AG10803 (cell line): ENCODE measurements around the gene VSNL1.

ENCODE experiments used
- DNase-seq: peaks from one replicate; pipeline ENCODE4 v3.0.0; 2010; ENCODE audit warnings: low read depth
- H3K4me3 ChIP-seq: 2 replicates; pipeline ENCODE4 v1.5.1; 2011; ENCODE audit warnings: mild to moderate bottlenecking, low read length, control low read depth
- TF ChIP-seq, protein P1 (sequence below): conservative IDR thresholded peaks from 2 replicates; pipeline ENCODE4 v1.5.1; 2011; ENCODE audit warnings: mild to moderate bottlenecking, low read length, control low read depth, inconsistent platforms

Gene VSNL1

DNA sequence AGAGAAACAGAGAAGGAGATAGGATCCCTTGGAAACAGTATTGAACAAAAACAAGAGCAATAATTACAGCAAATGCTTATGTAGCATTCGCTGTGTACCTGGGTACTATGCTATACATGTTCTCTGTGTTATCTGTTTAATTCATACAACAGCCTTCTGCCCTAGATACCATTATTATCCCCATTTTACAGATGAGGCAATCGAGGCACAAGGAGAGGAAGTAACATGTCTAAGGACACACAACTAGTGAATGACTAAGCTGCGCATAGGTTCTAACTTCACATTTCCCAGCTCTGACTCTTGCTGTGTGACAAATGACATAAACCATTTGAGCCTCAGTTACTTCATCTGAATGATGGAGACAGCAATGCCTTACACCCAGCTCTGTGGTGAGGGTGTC lies 70.5 kb downstream of the VSNL1 start:
- H3K4me3 ChIP-seq, result no peak overlapping the region
- DNase-seq, result no peak
- TF ChIP-seq, protein P1, sequence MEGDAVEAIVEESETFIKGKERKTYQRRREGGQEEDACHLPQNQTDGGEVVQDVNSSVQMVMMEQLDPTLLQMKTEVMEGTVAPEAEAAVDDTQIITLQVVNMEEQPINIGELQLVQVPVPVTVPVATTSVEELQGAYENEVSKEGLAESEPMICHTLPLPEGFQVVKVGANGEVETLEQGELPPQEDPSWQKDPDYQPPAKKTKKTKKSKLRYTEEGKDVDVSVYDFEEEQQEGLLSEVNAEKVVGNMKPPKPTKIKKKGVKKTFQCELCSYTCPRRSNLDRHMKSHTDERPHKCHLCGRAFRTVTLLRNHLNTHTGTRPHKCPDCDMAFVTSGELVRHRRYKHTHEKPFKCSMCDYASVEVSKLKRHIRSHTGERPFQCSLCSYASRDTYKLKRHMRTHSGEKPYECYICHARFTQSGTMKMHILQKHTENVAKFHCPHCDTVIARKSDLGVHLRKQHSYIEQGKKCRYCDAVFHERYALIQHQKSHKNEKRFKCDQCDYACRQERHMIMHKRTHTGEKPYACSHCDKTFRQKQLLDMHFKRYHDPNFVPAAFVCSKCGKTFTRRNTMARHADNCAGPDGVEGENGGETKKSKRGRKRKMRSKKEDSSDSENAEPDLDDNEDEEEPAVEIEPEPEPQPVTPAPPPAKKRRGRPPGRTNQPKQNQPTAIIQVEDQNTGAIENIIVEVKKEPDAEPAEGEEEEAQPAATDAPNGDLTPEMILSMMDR, result no peak

DNA sequence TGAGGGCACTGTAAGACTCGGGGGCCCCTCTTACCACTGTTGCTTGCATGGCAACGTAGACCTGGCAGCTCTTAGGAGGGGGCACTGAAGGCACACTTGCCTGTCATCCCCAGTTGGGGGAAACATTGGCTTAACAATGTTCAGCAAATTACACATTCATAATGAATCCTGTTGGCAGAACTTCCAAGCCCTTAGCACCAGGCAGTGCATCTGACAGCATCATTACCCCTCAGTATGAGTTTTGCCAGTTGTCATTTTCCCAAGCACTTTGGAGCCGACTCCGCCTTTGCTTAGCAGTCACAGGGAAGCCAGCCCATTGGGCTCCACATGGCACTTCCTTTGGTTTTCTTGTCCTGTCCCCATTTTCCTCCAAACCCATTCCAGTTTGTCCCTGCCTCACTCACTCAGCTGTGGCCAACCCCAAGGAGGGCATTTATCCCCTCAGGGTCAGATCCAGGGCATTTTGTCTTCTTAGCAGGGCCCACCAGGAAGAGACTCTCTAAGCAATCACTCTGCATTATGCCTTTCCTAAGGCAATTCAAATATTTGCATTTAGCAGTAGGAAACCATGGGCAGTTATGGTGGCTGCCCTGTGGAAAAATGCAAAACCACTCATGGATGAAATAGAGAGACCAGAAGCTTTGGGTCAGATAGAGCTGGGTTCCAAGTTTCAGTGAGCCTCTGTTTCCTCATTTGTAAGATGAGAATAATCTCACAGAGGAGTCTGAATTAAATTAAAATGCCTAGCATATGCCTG lies 73.9 kb downstream of the VSNL1 start:
- no peak for DNase-seq
- TF ChIP-seq, protein P1, result no peak
- no peak overlapping the region for H3K4me3 ChIP-seq

DNA sequence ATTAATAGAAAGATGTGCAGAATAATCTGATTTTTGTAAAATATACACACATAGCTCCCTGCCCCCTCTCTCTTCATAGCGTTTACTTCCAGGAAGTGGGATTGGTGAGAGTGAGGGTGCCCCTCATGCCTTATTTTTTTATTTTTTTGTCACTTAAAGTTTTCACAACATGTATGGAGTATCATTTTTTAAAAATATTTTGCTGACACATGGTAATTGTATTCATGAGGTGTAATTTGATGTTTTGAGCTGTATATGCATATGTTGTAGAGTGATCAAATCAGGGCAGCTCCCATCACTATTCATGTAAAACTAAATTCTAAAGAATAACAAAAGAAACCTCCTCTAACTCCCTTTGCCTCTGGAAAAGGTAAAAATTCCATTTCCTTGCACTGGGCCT lies 74.7 kb downstream of the VSNL1 start:
- TF ChIP-seq, protein P1, result no peak
- no peak overlapping the region for H3K4me3 ChIP-seq
- DNase-seq, result no peak

DNA sequence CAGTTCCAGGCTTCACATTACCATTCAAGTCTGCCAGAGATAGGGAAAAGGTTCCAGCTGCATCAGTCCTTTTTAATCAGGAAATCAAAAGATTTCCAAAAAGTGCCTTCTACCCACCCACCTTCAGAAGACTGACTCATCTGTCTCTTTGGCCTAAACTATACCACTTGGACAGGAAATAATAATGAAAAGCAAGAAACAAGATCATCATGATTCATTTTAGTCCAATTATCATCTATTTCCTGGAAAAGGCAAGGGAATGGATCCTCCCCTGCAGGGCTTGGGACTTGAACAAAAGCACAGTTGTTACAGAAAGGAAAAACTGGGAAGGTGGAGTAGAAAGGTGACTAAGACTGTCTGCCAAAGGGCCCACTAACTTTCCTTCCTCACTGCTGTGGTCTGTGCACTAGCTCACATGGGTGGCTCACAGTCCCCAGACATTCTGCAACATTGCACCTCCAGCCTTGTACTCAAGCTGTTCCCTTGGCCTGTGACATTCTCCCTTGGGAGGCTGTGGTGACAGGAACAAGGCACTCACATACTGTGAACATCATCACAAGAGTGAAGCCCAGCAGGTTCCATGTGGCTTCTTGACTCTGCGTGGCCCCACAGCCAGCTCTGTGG lies 75.3 kb downstream of the VSNL1 start:
- TF ChIP-seq, protein P1, result no peak
- DNase-seq, result peak; percentile 46
- H3K4me3 ChIP-seq, result no peak overlapping the region

DNA sequence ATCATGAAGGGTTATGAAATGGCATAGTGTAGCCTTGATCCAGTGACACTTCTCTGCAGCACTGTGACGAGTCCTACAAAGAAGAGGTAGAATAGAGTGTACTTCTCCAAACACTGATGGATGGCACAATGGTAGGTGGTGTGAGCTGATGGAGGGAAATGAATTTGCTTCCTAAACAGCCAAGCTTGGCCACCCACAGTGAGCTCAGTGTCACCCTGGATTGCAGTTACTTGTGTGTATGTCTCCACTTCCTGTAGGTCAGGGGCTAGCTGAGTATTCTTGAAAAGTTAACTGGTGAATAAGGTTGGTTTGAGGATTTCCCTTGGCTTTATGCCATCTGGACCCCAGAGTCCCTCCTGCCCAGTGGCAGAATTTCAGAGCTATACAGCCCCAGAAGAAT lies 75.9 kb downstream of the VSNL1 start:
- no peak for DNase-seq
- TF ChIP-seq, protein P1, result no peak
- H3K4me3 ChIP-seq, result no peak overlapping the region

DNA sequence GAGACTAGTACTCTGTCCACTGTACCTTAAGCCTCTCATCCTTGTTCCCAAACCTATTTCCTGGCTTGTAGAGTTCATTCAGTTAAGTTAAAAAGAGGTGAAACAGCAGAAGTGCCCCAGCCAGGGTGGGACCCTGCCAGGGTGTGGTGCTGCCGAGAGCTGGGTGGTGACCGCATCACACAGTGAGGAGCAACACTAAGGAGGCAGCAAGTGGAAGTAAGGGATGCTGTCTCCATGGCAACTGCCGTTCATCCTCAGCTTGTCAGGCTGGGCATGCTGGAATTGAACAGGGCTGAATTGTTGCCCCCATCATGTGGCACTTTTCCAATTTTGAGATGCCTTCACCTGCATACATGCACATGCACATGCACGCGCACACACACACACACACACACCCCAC lies 77.0 kb downstream of the VSNL1 start:
- no peak overlapping the region for H3K4me3 ChIP-seq
- TF ChIP-seq, protein P1, result no peak
- no peak for DNase-seq

DNA sequence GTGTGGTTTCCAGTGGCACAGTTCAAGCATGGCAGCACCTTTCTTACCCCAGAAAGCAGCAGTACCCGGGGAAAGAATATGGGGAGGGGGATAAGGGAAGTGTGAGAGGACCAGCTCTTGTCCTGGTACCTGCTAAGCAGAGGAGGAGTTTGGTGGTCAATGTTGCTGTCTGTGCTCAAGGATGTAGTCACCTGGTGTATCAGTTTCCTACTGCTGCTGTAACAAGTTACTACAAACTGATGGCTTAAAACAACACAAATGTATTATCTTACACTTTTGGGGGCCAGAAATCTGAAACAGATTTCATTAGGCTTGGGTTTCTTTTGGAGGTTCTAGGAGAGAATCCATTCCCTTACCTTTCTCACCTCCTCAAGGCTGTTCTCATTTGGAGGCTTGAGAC lies 77.5 kb downstream of the VSNL1 start:
- no peak overlapping the region for H3K4me3 ChIP-seq
- no peak for DNase-seq
- TF ChIP-seq, protein P1, result no peak
